Memory B cell (primary cell): ENCODE data around the gene C6orf52.
"Not testable (repeated sequence)": the region's sequence is repeated elsewhere in the genome, so short reads cannot be mapped to it uniquely, and the experiment has no call there.

ENCODE experiments used
- ATAC-seq: fragments of 150-1000 bp; cut with Tn5 transposase; 2 replicates; pipeline ENCODE4 v1.10.0; 2021; ENCODE audit warnings: low read depth, mild to moderate bottlenecking, moderate library complexity
- DNase-seq, 2 donors: peaks; one replicate each; pipeline ENCODE4 v3.0.0; 2022; ENCODE audit warnings: low spot score in 2 of 2
- H3K27ac Mint-ChIP-seq: one replicate; pipeline ENCODE4 v1.8.0; 2022; ENCODE audit warnings: mild to moderate bottlenecking, moderate library complexity, mixed read lengths
- H3K27me3 Mint-ChIP-seq: one replicate; pipeline ENCODE4 v1.8.0; 2022; ENCODE audit warnings: mixed read lengths
- H3K36me3 Mint-ChIP-seq: one replicate; pipeline ENCODE4 v1.8.0; 2022; ENCODE audit warnings: mild to moderate bottlenecking, mixed read lengths
- H3K4me1 Mint-ChIP-seq: one replicate; pipeline ENCODE4 v1.8.0; 2022; ENCODE audit warnings: mixed read lengths
- H3K4me3 Mint-ChIP-seq: one replicate; pipeline ENCODE4 v1.8.0; 2022; ENCODE audit warnings: mild to moderate bottlenecking, moderate library complexity, mixed read lengths
- H3K9me3 Mint-ChIP-seq: one replicate; pipeline ENCODE4 v1.8.0; 2022; ENCODE audit warnings: mixed read lengths

Gene C6orf52

DNA sequence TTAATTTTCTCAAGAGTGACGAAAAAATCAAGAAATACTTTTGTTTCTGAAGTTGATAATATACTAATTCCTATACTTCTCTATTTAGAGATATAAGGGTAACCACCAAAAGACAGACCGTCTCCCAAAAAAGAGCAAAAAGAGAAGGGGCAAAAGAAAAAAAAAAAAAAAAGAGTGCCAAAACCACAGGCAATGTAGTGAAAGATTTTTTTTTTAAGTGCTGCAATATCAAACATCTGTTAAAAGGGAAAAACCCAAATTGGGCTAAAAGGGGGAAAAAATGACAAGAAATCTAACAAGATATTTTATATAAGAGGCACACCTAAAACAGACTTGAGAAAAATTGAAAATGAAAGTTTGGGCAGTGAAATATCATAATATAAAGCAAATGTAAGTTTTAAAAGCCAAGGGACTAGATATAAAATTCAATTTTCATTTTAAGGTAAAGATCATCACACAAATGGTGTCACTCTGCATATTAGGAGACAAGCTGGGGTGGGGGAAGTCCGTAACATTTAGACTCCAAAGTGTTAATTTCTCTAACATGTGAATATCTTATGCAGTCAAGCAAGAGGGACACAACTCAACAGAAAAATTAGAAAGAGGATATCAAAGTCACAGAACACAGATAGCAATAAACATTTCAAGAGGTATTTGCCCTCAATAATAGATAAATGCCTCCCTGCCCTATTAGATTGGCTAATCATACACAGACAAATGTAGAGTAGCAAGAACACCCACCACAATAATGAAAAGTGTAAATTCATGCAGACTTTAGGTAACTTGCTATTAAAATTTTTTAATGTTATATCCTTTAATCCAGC is 9.1 kb downstream of the C6orf52 start:
- H3K9me3 Mint-ChIP-seq, result no peaks in the 10 kb centered on the region
- ATAC-seq (no peak), DNase-seq (no peak)
- H3K4me1 Mint-ChIP-seq, result peaks cover 3% of the 10 kb centered on the region
- no peak overlapping the region for H3K4me3 Mint-ChIP-seq
- H3K27ac Mint-ChIP-seq, result no peak overlapping the region
- H3K36me3 Mint-ChIP-seq, result no peaks in the 10 kb centered on the region
- H3K27me3 Mint-ChIP-seq, result peaks cover 2% of the 10 kb centered on the region

DNA sequence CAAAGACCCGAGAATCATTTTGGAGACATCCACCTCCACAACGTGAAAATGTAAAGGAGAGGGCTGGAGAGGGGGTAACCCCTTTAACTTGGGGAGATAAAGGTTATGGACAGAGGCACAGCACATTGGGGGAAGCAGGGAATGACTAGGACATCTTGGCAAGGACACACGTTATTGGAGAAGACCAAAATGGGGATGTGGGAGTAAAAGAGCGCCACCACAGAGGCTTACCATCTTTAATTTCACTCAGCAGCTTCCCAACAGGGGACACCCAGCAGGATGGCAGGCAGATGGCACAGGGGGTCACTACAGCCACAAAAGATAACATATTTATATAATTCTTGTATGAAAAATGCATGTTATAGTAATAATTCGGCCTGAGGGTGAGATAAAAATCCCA is 9.8 kb downstream of the C6orf52 start:
- no peak overlapping the region for H3K27ac Mint-ChIP-seq
- peaks cover 3% of the 10 kb centered on the region for H3K4me1 Mint-ChIP-seq
- H3K36me3 Mint-ChIP-seq, result no peaks in the 10 kb centered on the region
- DNase-seq, result no peak
- no peak for ATAC-seq
- no peaks in the 10 kb centered on the region for H3K9me3 Mint-ChIP-seq
- no peak overlapping the region for H3K4me3 Mint-ChIP-seq
- H3K27me3 Mint-ChIP-seq, result peaks cover 2% of the 10 kb centered on the region

DNA sequence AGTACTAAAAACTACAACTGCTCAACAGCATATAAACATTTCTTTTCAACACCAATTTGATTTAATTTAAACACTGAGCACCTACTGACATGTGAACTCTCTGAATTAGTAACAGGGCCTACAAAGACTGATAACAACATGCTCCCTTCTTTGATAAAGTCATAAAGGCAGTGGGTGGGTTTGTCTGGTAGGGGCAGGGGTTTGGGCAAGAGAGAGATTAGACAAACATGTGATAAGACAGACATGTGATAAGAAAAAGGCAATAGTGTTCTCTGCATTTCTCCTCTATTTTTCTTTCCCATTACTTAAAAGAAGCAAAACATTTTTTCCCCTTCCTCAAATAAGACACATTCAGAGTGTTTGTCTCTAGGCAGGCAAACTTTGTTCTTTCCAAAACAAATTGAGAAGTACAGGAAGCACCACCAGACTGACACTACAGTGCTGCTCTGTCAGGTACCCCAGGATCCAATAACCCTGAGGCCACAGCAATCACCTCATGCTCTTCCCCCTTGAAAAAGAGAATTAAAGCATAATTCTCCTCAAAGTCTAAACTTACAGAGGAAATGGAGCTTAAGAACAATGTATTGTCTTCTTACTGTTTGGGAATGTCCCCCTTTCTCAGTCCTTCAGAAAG is 11.9 kb downstream of the C6orf52 start:
- H3K36me3 Mint-ChIP-seq, result no peaks in the 10 kb centered on the region
- ATAC-seq (no peak), DNase-seq (no peak)
- no peak overlapping the region for H3K27ac Mint-ChIP-seq
- no peaks in the 10 kb centered on the region for H3K9me3 Mint-ChIP-seq
- peaks cover 2% of the 10 kb centered on the region for H3K27me3 Mint-ChIP-seq
- H3K4me1 Mint-ChIP-seq, result peaks cover 3% of the 10 kb centered on the region
- no peak overlapping the region for H3K4me3 Mint-ChIP-seq

DNA sequence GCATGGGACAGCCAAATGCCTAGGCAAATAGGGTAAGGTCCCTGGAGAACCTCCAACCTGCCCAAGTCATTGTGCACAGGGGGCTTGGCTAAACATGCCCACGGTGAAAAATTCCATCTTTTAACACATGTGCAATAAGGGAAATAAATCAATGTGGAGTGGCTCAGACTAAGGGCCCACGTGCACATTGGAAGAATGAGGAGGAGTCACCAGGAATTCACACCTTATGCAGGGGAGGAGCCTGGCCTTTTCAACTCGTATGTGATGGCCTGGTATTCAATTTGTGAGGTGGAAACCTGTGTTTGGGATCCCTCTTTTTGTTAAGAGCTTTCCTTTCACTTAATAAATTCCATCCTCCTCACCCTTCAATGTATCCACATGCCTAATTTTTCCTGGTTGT is 12.6 kb downstream of the C6orf52 start:
- ATAC-seq (no peak), DNase-seq (no peak)
- Mint-ChIP-seq H3K4me3 (no peak overlapping the region), H3K9me3 (no peaks in the 10 kb centered on the region), H3K27me3 (peaks cover 2% of the 10 kb centered on the region), H3K36me3 (no peaks in the 10 kb centered on the region), H3K4me1 (peaks cover 3% of the 10 kb centered on the region), H3K27ac (no peak overlapping the region)

DNA sequence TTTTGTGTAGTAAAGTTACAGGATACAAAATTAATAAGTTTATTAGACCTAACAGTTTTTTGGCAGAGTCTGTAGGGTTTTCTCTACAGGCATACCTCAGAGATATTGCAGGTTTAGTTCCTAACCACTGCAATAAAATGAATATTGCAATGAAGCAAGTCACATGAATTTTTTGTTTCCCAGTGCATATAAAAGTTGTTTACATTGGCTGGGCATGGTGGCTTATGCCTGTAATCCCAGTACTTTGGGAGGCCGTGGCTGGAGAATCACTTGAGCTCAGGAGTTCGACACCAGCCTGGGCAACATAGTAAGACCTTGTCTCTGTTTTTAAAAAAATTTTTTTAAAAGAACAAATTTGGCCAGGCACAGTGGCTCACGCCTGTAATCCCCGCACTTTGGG is 16.0 kb downstream of the C6orf52 start:
- H3K36me3 Mint-ChIP-seq, result no peaks in the 10 kb centered on the region
- no peak for DNase-seq
- no peak overlapping the region for H3K4me3 Mint-ChIP-seq
- H3K27me3 Mint-ChIP-seq, result peaks cover 2% of the 10 kb centered on the region
- H3K27ac Mint-ChIP-seq, result no peak overlapping the region
- H3K4me1 Mint-ChIP-seq, result no peaks in the 10 kb centered on the region
- no peaks in the 10 kb centered on the region for H3K9me3 Mint-ChIP-seq
- no peak for ATAC-seq

DNA sequence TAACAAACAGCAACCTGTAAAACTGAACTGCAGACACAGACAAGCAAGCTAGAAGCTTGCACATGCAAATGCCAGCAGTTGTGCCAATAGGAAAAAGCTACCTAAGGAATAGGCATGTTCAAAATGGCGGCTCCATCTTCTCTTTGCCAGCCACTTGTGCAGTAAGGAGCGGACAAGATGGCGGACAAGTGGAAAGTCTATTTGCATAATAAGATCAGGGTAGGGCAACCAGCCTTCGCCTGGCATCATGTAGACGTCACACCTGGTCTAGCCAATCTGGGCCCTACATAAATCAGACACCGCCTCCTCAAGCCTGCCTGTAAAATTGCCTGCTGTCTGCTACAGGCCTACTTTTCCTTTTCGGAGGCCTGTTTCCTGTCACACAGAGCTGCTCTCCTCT is 18.0 kb downstream of the C6orf52 start:
- no peak for DNase-seq
- H3K27me3 Mint-ChIP-seq, result peaks cover 2% of the 10 kb centered on the region

DNA sequence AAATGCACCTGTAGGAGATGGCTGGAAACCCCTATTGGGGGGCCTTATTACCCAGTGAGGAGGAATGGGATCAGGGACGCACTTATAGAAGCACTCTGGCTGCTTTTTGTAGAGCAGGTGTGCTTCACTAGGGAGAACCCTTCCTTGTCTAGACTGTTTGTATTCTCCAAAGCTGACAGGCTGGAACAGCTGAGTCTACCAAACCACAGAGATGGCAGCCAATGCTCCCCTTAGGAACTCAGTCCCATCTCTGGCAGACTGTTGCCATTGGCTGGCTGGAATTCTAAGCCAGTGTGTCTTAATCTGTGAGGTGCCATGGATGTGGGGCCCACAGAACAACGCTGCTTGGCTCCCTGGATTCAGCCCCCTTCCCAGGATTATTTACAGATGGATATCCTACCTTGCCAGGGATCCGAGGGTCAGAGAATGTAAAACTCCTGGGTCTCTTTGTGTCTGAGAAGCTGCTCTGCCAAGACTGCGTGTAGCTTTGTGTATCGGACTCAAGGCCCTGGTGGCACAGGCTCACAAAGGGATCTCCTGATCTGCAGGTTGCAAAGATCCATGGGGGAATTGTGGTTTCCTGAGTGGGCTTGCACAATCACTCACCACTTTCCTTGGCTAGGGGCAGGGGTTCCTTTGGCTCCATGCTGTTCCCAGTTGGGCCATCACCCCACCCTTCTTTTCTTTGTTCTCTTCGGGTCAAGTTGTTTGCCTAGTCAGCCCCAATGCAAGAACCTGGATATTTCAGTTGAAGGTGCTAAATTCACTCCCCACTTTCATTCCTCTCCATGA is 26.1 kb downstream of the C6orf52 start:
- Mint-ChIP-seq H3K4me1 (peaks cover 3% of the 10 kb centered on the region), H3K27ac (no peak overlapping the region), H3K27me3 (peaks cover 8% of the 10 kb centered on the region), H3K9me3 (peaks cover 8% of the 10 kb centered on the region), H3K4me3 (no peak overlapping the region), H3K36me3 (peaks cover 4% of the 10 kb centered on the region)
- no peak for DNase-seq
- ATAC-seq, result no peak

More for the DNA sequence above, 18.0 kb downstream of the C6orf52 start:
- H3K27ac Mint-ChIP-seq, result no peak overlapping the region
- no peak overlapping the region for H3K4me3 Mint-ChIP-seq
- H3K4me1 Mint-ChIP-seq, result no peaks in the 10 kb centered on the region
- ATAC-seq, result no peak
- H3K36me3 Mint-ChIP-seq, result no peaks in the 10 kb centered on the region
- no peaks in the 10 kb centered on the region for H3K9me3 Mint-ChIP-seq

DNA sequence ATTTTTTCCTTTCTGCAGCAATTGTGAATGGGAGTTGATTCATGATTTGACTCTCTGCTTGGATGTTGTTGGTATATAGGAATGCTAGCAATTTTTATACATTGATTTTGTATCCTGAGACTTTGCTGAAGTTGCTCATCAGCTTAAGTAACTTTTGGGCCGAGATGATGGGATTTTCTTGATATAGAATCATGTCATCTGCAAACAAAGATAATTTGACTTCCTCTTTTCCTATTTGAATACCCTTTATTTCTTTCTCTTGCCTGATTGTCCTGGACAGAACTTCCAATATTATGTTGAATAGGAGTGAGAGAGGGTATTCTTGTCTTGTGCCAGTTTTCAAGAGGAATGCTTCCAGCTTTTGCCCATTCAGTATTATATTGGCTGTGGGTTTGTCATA is 28.8 kb downstream of the C6orf52 start:
- H3K9me3 Mint-ChIP-seq, H3K36me3 Mint-ChIP-seq, H3K4me3 Mint-ChIP-seq, H3K27ac Mint-ChIP-seq, H3K27me3 Mint-ChIP-seq, ATAC-seq, H3K4me1 Mint-ChIP-seq, DNase-seq: not testable (repeated sequence)

DNA sequence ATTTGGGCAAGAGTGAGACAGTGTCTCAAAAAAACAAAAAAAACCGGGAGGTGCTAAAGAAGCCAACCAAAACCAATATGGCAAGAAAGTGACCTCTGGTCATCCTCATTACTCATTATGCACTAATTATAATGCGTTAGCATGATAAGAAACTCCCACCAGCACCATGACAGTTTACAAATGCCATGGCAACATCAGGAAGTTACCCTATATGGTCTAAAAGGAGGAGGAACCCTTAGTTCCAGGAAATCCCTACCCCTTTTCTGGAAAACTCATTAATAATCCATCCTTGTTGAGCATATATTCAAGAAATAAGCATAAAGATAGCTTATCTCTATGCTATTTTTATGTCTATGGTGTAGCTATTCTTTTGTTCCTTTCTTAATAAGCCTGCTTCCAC is 31.7 kb downstream of the C6orf52 start:
- no peak for ATAC-seq
- H3K36me3 Mint-ChIP-seq, result peaks cover 4% of the 10 kb centered on the region
- DNase-seq, result no peak
- peaks cover 8% of the 10 kb centered on the region for H3K9me3 Mint-ChIP-seq
- H3K4me1 Mint-ChIP-seq, result peaks cover 3% of the 10 kb centered on the region
- H3K4me3 Mint-ChIP-seq, result no peak overlapping the region
- H3K27me3 Mint-ChIP-seq, result peaks cover 3% of the 10 kb centered on the region
- H3K27ac Mint-ChIP-seq, result no peak overlapping the region

DNA sequence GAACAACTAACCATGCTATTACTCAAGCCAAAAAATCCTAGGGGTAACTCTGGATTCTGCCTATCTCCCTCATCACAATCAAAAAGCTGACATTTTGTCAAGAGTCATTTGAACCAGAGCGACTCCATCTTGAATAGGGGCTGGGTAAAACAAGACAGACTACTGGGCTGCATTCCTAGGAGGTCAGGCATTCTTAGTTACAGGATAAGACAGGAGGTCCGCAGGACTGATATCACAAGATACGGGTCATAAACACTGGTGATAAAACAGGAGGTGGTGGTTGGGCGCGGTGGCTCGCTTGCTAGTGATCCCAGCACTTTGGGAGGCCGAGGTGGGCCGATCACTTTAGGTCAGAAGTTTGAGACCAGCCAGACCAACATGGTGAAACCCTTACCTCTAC is 32.2 kb downstream of the C6orf52 start:
- Mint-ChIP-seq H3K27me3 (peaks cover 3% of the 10 kb centered on the region), H3K4me3 (no peak overlapping the region), H3K4me1 (peaks cover 3% of the 10 kb centered on the region), H3K36me3 (peaks cover 4% of the 10 kb centered on the region), H3K27ac (no peak overlapping the region), H3K9me3 (peaks cover 8% of the 10 kb centered on the region)
- DNase-seq (no peak), ATAC-seq (no peak)

DNA sequence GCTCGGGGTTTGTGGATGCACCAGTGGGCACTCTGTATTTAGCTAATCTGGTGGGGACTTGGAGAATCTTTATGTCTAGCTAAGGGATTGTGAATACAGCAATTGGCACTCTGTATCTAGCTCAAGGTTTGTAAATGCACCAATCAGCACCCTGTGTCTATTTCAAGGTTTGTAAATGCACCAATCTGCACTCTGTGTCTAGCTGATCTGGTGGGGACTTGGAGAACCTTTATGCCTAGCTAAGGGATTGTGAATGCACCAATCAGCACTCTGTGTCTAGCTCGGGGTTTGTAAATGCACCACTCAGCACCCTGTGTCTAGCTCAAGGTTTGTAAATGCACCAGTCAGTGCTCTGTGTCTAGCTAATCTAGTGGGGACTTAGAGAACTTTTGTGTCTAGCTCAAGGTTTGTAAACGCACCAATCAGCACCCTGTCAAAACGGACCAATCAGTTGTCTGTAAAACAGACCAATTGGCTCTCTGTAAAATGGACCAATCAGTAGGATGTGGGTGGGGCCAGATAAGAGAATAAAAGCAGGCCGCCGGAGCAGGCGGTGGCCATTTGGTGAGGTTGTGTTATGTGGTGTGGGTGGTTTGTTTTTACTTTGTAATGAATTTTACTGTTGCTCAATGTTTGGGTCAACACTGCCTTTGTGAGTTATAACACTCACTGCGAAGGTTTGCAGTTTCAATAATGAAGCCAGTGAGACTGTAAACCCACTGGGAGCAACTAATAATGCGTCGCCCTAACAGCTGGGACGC is 33.8 kb downstream of the C6orf52 start:
- ATAC-seq, H3K27ac Mint-ChIP-seq, H3K9me3 Mint-ChIP-seq, H3K27me3 Mint-ChIP-seq, H3K4me1 Mint-ChIP-seq, DNase-seq, H3K36me3 Mint-ChIP-seq: not testable (repeated sequence)
- H3K4me3 Mint-ChIP-seq, result peak overlapping the region; percentile 37

DNA sequence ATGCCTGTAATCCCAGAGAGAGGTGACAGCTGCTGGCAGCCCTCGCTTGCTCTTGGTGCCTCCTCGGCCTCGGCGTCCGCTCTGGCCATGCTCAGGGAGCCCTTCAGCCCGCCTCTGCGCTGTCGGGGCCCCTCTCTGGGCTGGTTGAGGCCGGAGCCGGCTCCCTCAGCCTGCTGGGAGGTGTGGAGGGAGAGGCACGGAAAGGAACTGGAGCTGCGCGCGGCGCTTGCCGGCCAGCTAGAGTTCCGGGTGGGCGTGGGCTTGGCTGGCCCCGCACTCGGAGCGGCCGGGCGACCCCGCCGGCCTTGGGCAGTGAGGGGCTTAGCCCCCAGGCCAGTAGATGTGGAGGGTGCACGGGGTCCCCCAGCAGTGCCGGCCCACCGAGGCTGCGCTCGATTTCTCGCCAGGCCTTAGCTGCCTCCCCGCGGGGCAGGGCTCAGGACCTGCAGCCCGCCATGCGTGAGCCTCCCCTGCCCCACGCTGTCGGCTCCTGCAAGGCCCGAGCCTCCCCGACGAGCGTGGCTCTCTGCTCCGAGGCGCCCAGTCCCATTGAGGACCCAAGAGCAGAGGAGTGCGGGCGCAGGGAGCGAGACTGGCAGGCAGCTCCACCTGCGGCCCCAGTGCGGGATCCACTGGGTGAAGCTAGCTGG is 34.6 kb downstream of the C6orf52 start:
- Mint-ChIP-seq H3K27ac (no peak overlapping the region), H3K9me3 (peaks cover 8% of the 10 kb centered on the region), H3K27me3 (no peaks in the 10 kb centered on the region), H3K4me1 (peaks cover 8% of the 10 kb centered on the region), H3K36me3 (peaks cover 2% of the 10 kb centered on the region), H3K4me3 (peak overlapping the region; percentile 77)
- no peak for ATAC-seq
- DNase-seq, result no peak

DNA sequence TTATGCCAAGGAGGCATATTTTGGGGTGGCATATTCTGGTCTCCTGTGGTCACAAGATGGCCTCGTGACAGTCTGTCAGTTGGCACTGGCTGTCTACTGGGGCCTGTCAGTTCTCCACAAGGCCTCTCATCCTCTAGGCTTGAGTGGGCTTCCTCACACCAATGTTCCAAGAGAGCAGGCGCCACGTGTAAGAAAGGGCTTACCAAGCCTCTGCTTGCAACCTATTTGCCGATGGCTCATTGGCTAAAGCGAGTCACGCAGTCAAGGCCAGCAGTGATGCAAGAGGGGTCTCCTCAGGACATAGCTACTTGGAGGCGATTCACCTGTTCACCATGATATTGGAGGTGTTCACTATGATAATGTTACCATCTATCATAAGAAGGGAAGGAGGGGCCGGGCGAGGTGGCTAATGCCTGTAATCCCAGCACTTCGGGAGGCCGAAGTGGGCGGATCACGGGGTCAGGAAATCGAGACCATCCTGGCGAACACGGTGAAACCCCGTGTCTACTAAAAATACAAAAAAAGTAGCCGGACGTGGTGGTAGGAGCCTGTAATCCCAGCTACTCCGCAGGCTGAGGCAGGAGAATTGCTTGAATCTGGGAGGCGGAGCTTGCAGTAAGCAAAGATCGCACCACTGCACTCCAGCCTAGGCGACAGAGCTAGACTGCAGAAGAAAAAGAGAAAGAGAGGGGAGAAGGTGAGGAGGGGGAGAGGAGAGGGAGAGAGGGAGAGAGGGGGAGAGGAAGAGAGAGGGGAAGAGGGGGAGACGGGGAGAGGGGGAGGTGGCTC is 35.3 kb downstream of the C6orf52 start:
- ATAC-seq (no peak), DNase-seq (no peak)
- H3K36me3 Mint-ChIP-seq, result peaks cover under 1% of the 10 kb centered on the region
- peak overlapping the region; percentile 77 for H3K4me3 Mint-ChIP-seq
- no peaks in the 10 kb centered on the region for H3K27me3 Mint-ChIP-seq
- peaks cover under 1% of the 10 kb centered on the region for H3K9me3 Mint-ChIP-seq
- peaks cover 6% of the 10 kb centered on the region for H3K4me1 Mint-ChIP-seq
- no peak overlapping the region for H3K27ac Mint-ChIP-seq
